Upper lobe of right lung (tissue), 1 donor: ENCODE results near the gene HOXB5. TPM values are rescaled to one million over a fixed set of nuclear protein-coding genes. Genes with fewer than 3 reads are reported as not detected.
A peak's percentile ranks its signal among the peaks of the same experiment; 100 is the strongest.

Experiments
- ATAC-seq: fragments of 200-7000 bp; cut with Tn5 transposase; one replicate; pipeline ENCODE4 v1.9.1; 2020; ENCODE audit warnings: mild to moderate bottlenecking, moderate library complexity
- DNase-seq: peaks from one replicate; pipeline ENCODE4 v3.0.0-alpha.2; 2020
- H3K27ac ChIP-seq: fragments of 200-600 bp; one replicate; pipeline ENCODE4 v1.8.0; 2022
- H3K27me3 ChIP-seq: fragments of 200-600 bp; one replicate; pipeline ENCODE4 v1.8.0; 2022; ENCODE audit warnings: mild to moderate bottlenecking
- H3K36me3 ChIP-seq: fragments of 200-600 bp; one replicate; pipeline ENCODE4 v1.8.0; 2022
- H3K4me1 ChIP-seq: fragments of 200-600 bp; one replicate; pipeline ENCODE4 v1.8.0; 2022
- H3K4me3 ChIP-seq: fragments of 200-600 bp; one replicate; pipeline ENCODE4 v1.8.0; 2022; ENCODE audit warnings: mild to moderate bottlenecking
- H3K9me3 ChIP-seq: fragments of 200-600 bp; one replicate; pipeline ENCODE4 v1.8.0; 2022
- intact Hi-C: fragments of 100-400 bp; cut with DNase I; formaldehyde crosslinking; loops from one replicate; pipeline ENCODE4 v1.11.0; 2022
- total RNA-seq: library from RNA; stranded (reverse); fragmentation: NEBNext Ultra II Directional; extraction: Animal tissue kit (Norgen Biotek cat#: 25700); gene quantifications from one replicate; pipeline ENCODE4 v1.2.1, GENCODE V29; 2021
- TF ChIP-seq, protein P1 (sequence below): fragments of 200-600 bp; IDR thresholded peaks from one replicate; pipeline ENCODE4 v1.8.0; 2022; ENCODE audit warnings: antibody characterized with exemption
- donor health status: DM: no; HTN: yes; CAD: no; lungs with severe emphysema.

Gene HOXB5
- total RNA-seq, 1 donor from 2014 or later = 4.4 TPM

GRCh38 chr17:48626245-48627117 lies 32.9 kb upstream of the HOXB5 start, which contains the start of gene HOXB9:
TSS of gene HOXB9 (minus strand) at chr17:48626358. CDS start at chr17:48626269, 89 bp downstream.
- Histone ChIP-seq H3K9me3 (no peaks in the 10 kb centered on the region), H3K36me3 (no peaks in the 10 kb centered on the region), H3K4me1 (peaks cover 22% of the 10 kb centered on the region), H3K4me3 (peak within 1 kb of the TSS; percentile 31), H3K27ac (no peak within 1 kb of the TSS), H3K27me3 (peaks cover 100% of the 10 kb centered on the region)
- ATAC-seq (peak; percentile 4), DNase-seq (no peak)
- TF ChIP-seq, protein P1, sequence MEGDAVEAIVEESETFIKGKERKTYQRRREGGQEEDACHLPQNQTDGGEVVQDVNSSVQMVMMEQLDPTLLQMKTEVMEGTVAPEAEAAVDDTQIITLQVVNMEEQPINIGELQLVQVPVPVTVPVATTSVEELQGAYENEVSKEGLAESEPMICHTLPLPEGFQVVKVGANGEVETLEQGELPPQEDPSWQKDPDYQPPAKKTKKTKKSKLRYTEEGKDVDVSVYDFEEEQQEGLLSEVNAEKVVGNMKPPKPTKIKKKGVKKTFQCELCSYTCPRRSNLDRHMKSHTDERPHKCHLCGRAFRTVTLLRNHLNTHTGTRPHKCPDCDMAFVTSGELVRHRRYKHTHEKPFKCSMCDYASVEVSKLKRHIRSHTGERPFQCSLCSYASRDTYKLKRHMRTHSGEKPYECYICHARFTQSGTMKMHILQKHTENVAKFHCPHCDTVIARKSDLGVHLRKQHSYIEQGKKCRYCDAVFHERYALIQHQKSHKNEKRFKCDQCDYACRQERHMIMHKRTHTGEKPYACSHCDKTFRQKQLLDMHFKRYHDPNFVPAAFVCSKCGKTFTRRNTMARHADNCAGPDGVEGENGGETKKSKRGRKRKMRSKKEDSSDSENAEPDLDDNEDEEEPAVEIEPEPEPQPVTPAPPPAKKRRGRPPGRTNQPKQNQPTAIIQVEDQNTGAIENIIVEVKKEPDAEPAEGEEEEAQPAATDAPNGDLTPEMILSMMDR = no peak
- intact Hi-C loops = loop anchor here (10.0 kb wide), 1 partner anchor 312 kb away; no protein-coding TSS in a partner anchor

GRCh38 chr17:48625495-48626244 lies 32.1 kb upstream of the HOXB5 start:
- Histone ChIP-seq H3K9me3 (no peaks in the 10 kb centered on the region), H3K4me3 (peak overlapping the region; percentile 31), H3K4me1 (peaks cover 22% of the 10 kb centered on the region), H3K27me3 (peaks cover 100% of the 10 kb centered on the region), H3K36me3 (no peaks in the 10 kb centered on the region), H3K27ac (no peak overlapping the region)
- DNase-seq (no peak), ATAC-seq (peak; percentile 70)
- intact Hi-C loops = loop anchor here (10.0 kb wide), 1 partner anchor 311 kb away; no protein-coding TSS in a partner anchor
- TF ChIP-seq, protein P1 = no peak

- peak overlapping the region; percentile 31 for H3K4me3 ChIP-seq
- intact Hi-C loops = loop anchor here (10.0 kb wide), 1 partner anchor 310 kb away; no protein-coding TSS in a partner anchor
- peaks cover 22% of the 10 kb centered on the region for H3K4me1 ChIP-seq
- no peaks in the 10 kb centered on the region for H3K9me3 ChIP-seq
- peaks cover 100% of the 10 kb centered on the region for H3K27me3 ChIP-seq
- H3K36me3 ChIP-seq = no peaks in the 10 kb centered on the region
- ATAC-seq = peak; percentile 13
- no peak for DNase-seq
- TF ChIP-seq, protein P1 = no peak
- no peak overlapping the region for H3K27ac ChIP-seq
Observed at GRCh38 chr17:48624544-48625494, 31.2 kb upstream of the HOXB5 start.

- no peak overlapping the region for H3K27ac ChIP-seq
Observed at GRCh38 chr17:48624118-48624517, 30.5 kb upstream of the HOXB5 start.

More at GRCh38 chr17:48624118-48624517, 30.5 kb upstream of the HOXB5 start:
- TF ChIP-seq, protein P1 = no peak
- no peaks in the 10 kb centered on the region for H3K9me3 ChIP-seq
- H3K36me3 ChIP-seq = no peaks in the 10 kb centered on the region
- H3K4me1 ChIP-seq = peaks cover 22% of the 10 kb centered on the region
- H3K27me3 ChIP-seq = peaks cover 100% of the 10 kb centered on the region
- DNase-seq (no peak), ATAC-seq (no peak)
- intact Hi-C loops = loop anchor here (10.0 kb wide), 1 partner anchor 309 kb away; no protein-coding TSS in a partner anchor
- no peak overlapping the region for H3K4me3 ChIP-seq
